Sigmoid colon (tissue), 3 donors: Measurements from ENCODE around the gene GRIN2A.

Experiments used
- POLR2A ChIP-seq, 2 donors: fragments of 450-650 bp; IDR thresholded peaks; one replicate each; pipeline ENCODE4 v1.6.1; 2016; ENCODE audit warnings: antibody characterized with exemption in 2 of 2, mild to moderate bottlenecking in 2 of 2, moderate library complexity in 2 of 2
- TF ChIP-seq, protein P1 (sequence below), 4 experiments: fragments of 450-650 bp in 3 of 4; fragments of 200-600 bp in 1 of 4; IDR thresholded peaks; one replicate each; pipeline ENCODE4 v1.5.1; 2016 to 2019; ENCODE audit warnings: antibody characterized with exemption in 4 of 4, mild to moderate bottlenecking in 3 of 4, moderate library complexity in 2 of 4

DNA sequence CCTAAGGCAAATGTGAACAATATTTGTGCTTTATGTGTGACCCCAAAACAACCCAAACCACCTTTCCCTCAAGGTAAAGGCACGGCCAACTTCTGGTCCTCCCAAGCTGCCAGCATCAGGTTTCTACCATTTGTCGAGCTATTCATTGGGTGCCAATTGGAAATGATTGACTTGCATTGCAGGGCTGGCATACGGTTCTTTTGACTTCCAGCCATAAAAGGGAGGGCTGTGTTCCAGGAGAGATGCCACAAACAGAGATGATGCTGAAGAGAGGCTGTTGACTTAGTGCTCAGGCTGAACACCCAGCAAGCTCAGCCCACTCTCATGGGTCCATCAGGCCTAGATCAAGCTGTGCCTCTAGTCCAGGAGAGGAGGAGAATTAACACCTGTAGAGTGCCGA, 252.4 kb downstream of the GRIN2A start:
- TF ChIP-seq, protein P1, sequence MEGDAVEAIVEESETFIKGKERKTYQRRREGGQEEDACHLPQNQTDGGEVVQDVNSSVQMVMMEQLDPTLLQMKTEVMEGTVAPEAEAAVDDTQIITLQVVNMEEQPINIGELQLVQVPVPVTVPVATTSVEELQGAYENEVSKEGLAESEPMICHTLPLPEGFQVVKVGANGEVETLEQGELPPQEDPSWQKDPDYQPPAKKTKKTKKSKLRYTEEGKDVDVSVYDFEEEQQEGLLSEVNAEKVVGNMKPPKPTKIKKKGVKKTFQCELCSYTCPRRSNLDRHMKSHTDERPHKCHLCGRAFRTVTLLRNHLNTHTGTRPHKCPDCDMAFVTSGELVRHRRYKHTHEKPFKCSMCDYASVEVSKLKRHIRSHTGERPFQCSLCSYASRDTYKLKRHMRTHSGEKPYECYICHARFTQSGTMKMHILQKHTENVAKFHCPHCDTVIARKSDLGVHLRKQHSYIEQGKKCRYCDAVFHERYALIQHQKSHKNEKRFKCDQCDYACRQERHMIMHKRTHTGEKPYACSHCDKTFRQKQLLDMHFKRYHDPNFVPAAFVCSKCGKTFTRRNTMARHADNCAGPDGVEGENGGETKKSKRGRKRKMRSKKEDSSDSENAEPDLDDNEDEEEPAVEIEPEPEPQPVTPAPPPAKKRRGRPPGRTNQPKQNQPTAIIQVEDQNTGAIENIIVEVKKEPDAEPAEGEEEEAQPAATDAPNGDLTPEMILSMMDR (IDR thresholded peaks at IDR 0.05) = no peak
- no peak for TF ChIP-seq POLR2A (IDR thresholded peaks at IDR 0.05)
